GM23248 (cell line): ENCODE measurements around the gene SLC22A1. TPM values are rescaled to one million over a fixed set of nuclear protein-coding genes. Genes with fewer than 3 reads are reported as not detected.

ENCODE experiments used
- DNase-seq: peaks from one replicate; pipeline ENCODE4 v3.0.0-alpha.2; 2015
- H2AFZ ChIP-seq: fragments of 200-600 bp; sonication (generic); 2 replicates; pipeline ENCODE4 v1.6.1; 2016; ENCODE audit warnings: antibody characterized with exemption
- H3F3A ChIP-seq: fragments of 200-600 bp; sonication (generic); 2 replicates; pipeline ENCODE4 v1.6.1; 2016; ENCODE audit warnings: mild to moderate bottlenecking, antibody characterized with exemption, mixed run types; ENCODE audit not compliant: insufficient read depth
- H3K27ac ChIP-seq: fragments of 200-600 bp; sonication (generic); 2 replicates; pipeline ENCODE4 v1.5.1; 2016; ENCODE audit warnings: mild to moderate bottlenecking
- H3K27me3 ChIP-seq: fragments of 200-600 bp; sonication (generic); replicated peaks from 2 replicates; pipeline ENCODE4 v1.6.1; 2016; ENCODE audit warnings: mild to moderate bottlenecking; ENCODE audit not compliant: insufficient read depth
- H3K36me3 ChIP-seq: fragments of 200-600 bp; sonication (generic); 2 replicates; pipeline ENCODE4 v1.6.1; 2016; ENCODE audit warnings: low read depth, mild to moderate bottlenecking
- H3K4me1 ChIP-seq: fragments of 200-600 bp; sonication (generic); 2 replicates; pipeline ENCODE4 v1.6.1; 2016; ENCODE audit warnings: mild to moderate bottlenecking; ENCODE audit not compliant: insufficient read depth
- H3K4me2 ChIP-seq: fragments of 200-600 bp; sonication (generic); one replicate; pipeline ENCODE4 v1.6.1; 2016; ENCODE audit warnings: mild to moderate bottlenecking; ENCODE audit not compliant: unreplicated experiment
- H3K4me3 ChIP-seq: fragments of 200-600 bp; sonication (generic); 2 replicates; pipeline ENCODE4 v1.5.1; 2016; ENCODE audit warnings: mild to moderate bottlenecking
- H3K79me2 ChIP-seq: fragments of 200-600 bp; sonication (generic); 2 replicates; pipeline ENCODE4 v1.6.1; 2016; ENCODE audit warnings: mild to moderate bottlenecking; ENCODE audit not compliant: insufficient read depth
- H3K9ac ChIP-seq: fragments of 200-600 bp; sonication (generic); 2 replicates; pipeline ENCODE4 v1.6.1; 2016; ENCODE audit warnings: mild to moderate bottlenecking
- H3K9me2 ChIP-seq: fragments of 200-600 bp; sonication (generic); 2 replicates; pipeline ENCODE4 v1.6.1; 2016; ENCODE audit warnings: mixed run types, mild to moderate bottlenecking, moderate library complexity; ENCODE audit not compliant: insufficient read depth
- H3K9me3 ChIP-seq: fragments of 200-600 bp; sonication (generic); one replicate; pipeline ENCODE4 v1.6.1; 2017; ENCODE audit warnings: low read depth
- H4K20me1 ChIP-seq: fragments of 200-600 bp; sonication (generic); 2 replicates; pipeline ENCODE4 v1.6.0; 2016; ENCODE audit not compliant: insufficient read depth
- EZH2 ChIP-seq: fragments of 200-600 bp; sonication (generic); IDR thresholded peaks from 2 replicates; pipeline ENCODE4 v1.6.1; 2018; ENCODE audit warnings: antibody characterized with exemption, mild to moderate bottlenecking; ENCODE audit not compliant: insufficient read depth, poor library complexity, severe bottlenecking
- EZH2phosphoT487 ChIP-seq: fragments of 200-600 bp; sonication (generic); IDR thresholded peaks from 2 replicates; pipeline ENCODE4 v1.6.1; 2018; ENCODE audit warnings: antibody characterized with exemption, moderate library complexity, mild to moderate bottlenecking, low read depth; ENCODE audit not compliant: insufficient read depth
- WGBS, 2 experiments: methylation state at CpG; one replicate each; pipeline ENCODE4 v1.1.6; 2015 to 2017; ENCODE audit warnings: low lambda C conversion rate in 2 of 2, low coverage in 1 of 2; ENCODE audit errors: missing lambda C conversion rate in 2 of 2; 5-methylcytosine and 5-hydroxymethylcytosine counted together
- in situ Hi-C: fragments of 300-500 bp; cut with MboI; formaldehyde crosslinking; loops from 2 replicates; pipeline ENCODE4 v1.15.0; 2020
- polyA plus RNA-seq: library from polyadenylated mRNA; unstranded; fragments of >200 nt; fragmentation: Nextera tagmentation; extraction: Ambion mirVana; gene quantifications from 2 replicates; pipeline ENCODE4 v1.2.1, GENCODE V29; 2016
- small RNA-seq: library from RNA; depleted of rRNA; stranded (forward); fragments of <200 nt; gene quantifications from one replicate; pipeline ENCODE3, GENCODE V24; 2014; ENCODE audit warnings: low read depth, low replicate concordance
- total RNA-seq: library from RNA; depleted of rRNA; stranded (reverse); fragments of >200 nt; shearing (Covaris generic); gene quantifications from 2 replicates; pipeline ENCODE4 v1.2.3, GENCODE V29; 2014; rRNA removed

Gene SLC22A1
- total and polyA plus RNA-seq, 2 experiments from 2014 or later = not detected

DNA sequence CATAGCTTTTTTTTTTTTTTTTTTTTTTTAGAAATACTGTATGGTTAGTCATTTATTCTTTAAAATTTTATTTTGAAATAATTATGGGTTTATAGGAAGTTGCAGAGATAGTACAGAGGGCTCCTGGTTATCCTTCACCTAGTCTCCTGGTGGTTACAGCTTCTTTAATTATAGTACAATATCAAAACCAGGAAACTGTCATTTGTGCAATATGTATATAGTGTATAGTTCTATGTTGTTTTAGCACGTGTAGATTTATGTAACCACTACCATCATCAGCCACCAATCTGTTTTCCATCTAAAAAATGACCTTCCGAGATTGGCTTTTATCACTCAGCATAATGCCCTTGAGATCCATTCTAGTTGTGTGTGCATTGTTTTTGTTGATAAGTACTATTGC is 82.3 kb downstream of the SLC22A1 start:
- H3K36me3 ChIP-seq = no peaks in the 10 kb centered on the region
- no peak overlapping the region for H3K4me3 ChIP-seq
- no peaks in the 10 kb centered on the region for H3F3A ChIP-seq
- H3K9me3 ChIP-seq = no peaks in the 10 kb centered on the region
- TF ChIP-seq EZH2phosphoT487 (no peak), EZH2 (no peak)
- H3K27ac ChIP-seq = no peak overlapping the region
- H3K27me3 ChIP-seq = no peaks in the 10 kb centered on the region
- in situ Hi-C loops = no loop called here
- no peak overlapping the region for H3K4me2 ChIP-seq
- WGBS, 2 experiments = 29 to 32% methylated on average over 2 of the region's 2 CpGs
- H3K9me2 ChIP-seq = no peaks in the 10 kb centered on the region
- DNase-seq = no peak
- H3K9ac ChIP-seq = no peak overlapping the region
- no peaks in the 10 kb centered on the region for H4K20me1 ChIP-seq
- H2AFZ ChIP-seq = no peak overlapping the region
- H3K4me1 ChIP-seq = no peaks in the 10 kb centered on the region
- no peaks in the 10 kb centered on the region for H3K79me2 ChIP-seq

DNA sequence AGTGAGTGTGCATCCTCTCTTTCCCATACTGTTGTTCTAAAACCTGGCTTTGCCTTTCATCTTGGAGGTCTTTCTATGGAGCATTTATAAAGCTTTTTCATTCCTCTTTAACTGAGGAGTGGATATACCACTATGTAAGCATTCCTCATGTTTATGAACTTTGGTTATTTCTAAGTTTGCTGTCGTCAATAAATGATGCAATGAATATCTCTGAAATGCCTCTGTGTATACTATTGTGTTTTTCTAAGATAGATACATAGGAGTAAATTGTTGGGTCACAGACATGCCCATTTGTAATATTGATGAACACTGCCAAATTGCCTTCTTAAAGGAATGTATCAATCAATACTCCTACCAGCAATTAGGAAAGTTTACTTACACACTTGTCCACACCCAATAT is 83.1 kb downstream of the SLC22A1 start:
- no peak for DNase-seq
- Histone ChIP-seq H3K4me1 (no peaks in the 10 kb centered on the region), H3K36me3 (no peaks in the 10 kb centered on the region), H3K9me3 (no peaks in the 10 kb centered on the region), H3K79me2 (no peaks in the 10 kb centered on the region), H3K27me3 (no peaks in the 10 kb centered on the region), H3K4me3 (no peak overlapping the region), H3F3A (no peaks in the 10 kb centered on the region), H3K4me2 (no peak overlapping the region), H2AFZ (no peak overlapping the region), H3K9me2 (no peaks in the 10 kb centered on the region), H4K20me1 (no peaks in the 10 kb centered on the region), H3K27ac (no peak overlapping the region), H3K9ac (no peak overlapping the region)
- in situ Hi-C loops = no loop called here
- no peak for TF ChIP-seq EZH2
- TF ChIP-seq EZH2phosphoT487 = no peak
- 32 to 41% methylated on average over 1 of the region's 1 CpG for WGBS, 2 experiments

DNA sequence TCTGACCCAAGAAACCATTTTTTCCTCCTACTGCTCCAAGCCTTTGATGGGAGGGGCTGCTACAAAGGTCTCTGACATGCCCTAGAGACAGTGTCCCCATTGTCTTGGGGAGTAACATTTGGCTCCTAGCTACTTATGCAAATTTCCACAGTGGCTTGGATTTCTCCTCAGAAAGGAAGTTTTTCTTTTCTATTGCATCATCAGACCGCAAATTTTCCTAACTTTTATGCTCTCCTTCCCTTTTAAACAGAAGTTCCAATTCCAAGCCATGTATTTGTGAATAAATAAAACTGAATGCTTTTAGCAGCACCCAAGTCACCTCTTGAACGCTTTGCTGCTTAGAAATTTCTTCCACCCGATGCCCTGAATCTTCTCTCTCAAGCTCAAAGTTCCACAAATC is 86.0 kb downstream of the SLC22A1 start:
- H3K9ac ChIP-seq = no peak overlapping the region
- H3K4me1 ChIP-seq = no peaks in the 10 kb centered on the region
- H3K27ac ChIP-seq = no peak overlapping the region
- DNase-seq = no peak
- no peaks in the 10 kb centered on the region for H3K79me2 ChIP-seq
- no peak overlapping the region for H2AFZ ChIP-seq
- H3F3A ChIP-seq = no peaks in the 10 kb centered on the region
- no peak overlapping the region for H3K4me3 ChIP-seq
- no peaks in the 10 kb centered on the region for H3K36me3 ChIP-seq
- no peaks in the 10 kb centered on the region for H3K27me3 ChIP-seq
- H4K20me1 ChIP-seq = no peaks in the 10 kb centered on the region
- no peak overlapping the region for H3K4me2 ChIP-seq
- WGBS, 2 experiments = 33 to 51% methylated on average over 3 of the region's 3 CpGs
- in situ Hi-C loops = no loop called here
- H3K9me2 ChIP-seq = no peaks in the 10 kb centered on the region
- TF ChIP-seq EZH2 (no peak), EZH2phosphoT487 (no peak)
- no peaks in the 10 kb centered on the region for H3K9me3 ChIP-seq

Small RNA genes lying within 50 kb of the gene (small RNA-seq; reads per million reads assigned to genes)
- not detected for gene AL645733.1

Other genes starting within 250 kb of the SLC22A1 start
- gene MAS1, start 230.8 kb upstream of the SLC22A1 start, total RNA-seq = not detected in 2 replicates
- not detected in 2 replicates for gene MAS1, start 230.8 kb upstream of the SLC22A1 start, polyA plus RNA-seq
- gene IGF2R, start 152.7 kb upstream of the SLC22A1 start, total RNA-seq = 30.9 TPM in 2 replicates
- 8.1 and 8.8 TPM in 2 replicates for gene IGF2R, start 152.7 kb upstream of the SLC22A1 start, polyA plus RNA-seq
- gene SLC22A2, start 137.0 kb downstream of the SLC22A1 start, total RNA-seq = not detected in 2 replicates
- not detected in 2 replicates for gene SLC22A2, start 137.0 kb downstream of the SLC22A1 start, polyA plus RNA-seq
- not detected in 2 replicates for gene SLC22A3, start 226.6 kb downstream of the SLC22A1 start, total RNA-seq
- gene SLC22A3, start 226.6 kb downstream of the SLC22A1 start, polyA plus RNA-seq = not detected in 2 replicates